Neural cell (in vitro differentiated cells): Measurements from ENCODE around the gene COQ7.

Source experiments
- CTCF ChIP-seq: fragments of 450-650 bp; IDR thresholded peaks from 2 replicates; pipeline ENCODE4 v1.5.1; 2014; ENCODE audit warnings: antibody characterized with exemption, mild to moderate bottlenecking, moderate library complexity; ENCODE audit not compliant: poor library complexity, severe bottlenecking
- EP300 ChIP-seq: fragments of 450-650 bp; conservative IDR thresholded peaks from 2 replicates; pipeline ENCODE4 v1.6.1; 2014; ENCODE audit warnings: antibody characterized with exemption, mild to moderate bottlenecking, moderate library complexity; ENCODE audit not compliant: poor library complexity, severe bottlenecking
- EZH2 ChIP-seq: fragments of 200-600, 300-800 bp; shearing (Covaris generic), sonication (generic); IDR thresholded peaks from 2 replicates; pipeline ENCODE4 v1.6.1; 2014; ENCODE audit warnings: antibody characterized with exemption, low read length, borderline replicate concordance, mild to moderate bottlenecking; ENCODE audit not compliant: insufficient read depth, poor library complexity, severe bottlenecking
- MXI1 ChIP-seq: fragments of 450-650 bp; conservative IDR thresholded peaks from 2 replicates; pipeline ENCODE4 v1.6.1; 2014; ENCODE audit warnings: antibody characterized with exemption, mild to moderate bottlenecking; ENCODE audit not compliant: poor library complexity, severe bottlenecking
- POLR2AphosphoS5 ChIP-seq: IDR thresholded peaks from 2 replicates; pipeline ENCODE4 v1.6.1; 2012
- REST ChIP-seq: IDR thresholded peaks from 2 replicates; pipeline ENCODE4 v1.6.1; 2012; ENCODE audit warnings: borderline replicate concordance
- SMC3 ChIP-seq: fragments of 450-650 bp; conservative IDR thresholded peaks from 2 replicates; pipeline ENCODE4 v1.6.1; 2014; ENCODE audit warnings: antibody characterized with exemption, mild to moderate bottlenecking, moderate library complexity; ENCODE audit not compliant: poor library complexity

- TF ChIP-seq CTCF (no peak), POLR2AphosphoS5 (no peak), REST (no peak), EZH2 (no peak), MXI1 (no peak), EP300 (no peak), SMC3 (no peak)
These were observed 18.3 kb downstream of the COQ7 start for GRCh38 chr16:19085679-19086200.
